Epithelial cell of prostate (primary cell): ENCODE measurements around the gene HMCN2.
"Not testable (repeated sequence)": the region's sequence is repeated elsewhere in the genome, so short reads cannot be mapped to it uniquely, and the experiment has no call there.

Experiments
- DNase-seq: peaks from one replicate; pipeline ENCODE4 v3.0.0-alpha.2; 2011; ENCODE audit warnings: low read depth, low spot score
- H3K27ac ChIP-seq: fragments of 450-650 bp; 2 replicates; pipeline ENCODE4 v1.5.1; 2017; ENCODE audit warnings: mild to moderate bottlenecking

HMCN2 gene

DNA sequence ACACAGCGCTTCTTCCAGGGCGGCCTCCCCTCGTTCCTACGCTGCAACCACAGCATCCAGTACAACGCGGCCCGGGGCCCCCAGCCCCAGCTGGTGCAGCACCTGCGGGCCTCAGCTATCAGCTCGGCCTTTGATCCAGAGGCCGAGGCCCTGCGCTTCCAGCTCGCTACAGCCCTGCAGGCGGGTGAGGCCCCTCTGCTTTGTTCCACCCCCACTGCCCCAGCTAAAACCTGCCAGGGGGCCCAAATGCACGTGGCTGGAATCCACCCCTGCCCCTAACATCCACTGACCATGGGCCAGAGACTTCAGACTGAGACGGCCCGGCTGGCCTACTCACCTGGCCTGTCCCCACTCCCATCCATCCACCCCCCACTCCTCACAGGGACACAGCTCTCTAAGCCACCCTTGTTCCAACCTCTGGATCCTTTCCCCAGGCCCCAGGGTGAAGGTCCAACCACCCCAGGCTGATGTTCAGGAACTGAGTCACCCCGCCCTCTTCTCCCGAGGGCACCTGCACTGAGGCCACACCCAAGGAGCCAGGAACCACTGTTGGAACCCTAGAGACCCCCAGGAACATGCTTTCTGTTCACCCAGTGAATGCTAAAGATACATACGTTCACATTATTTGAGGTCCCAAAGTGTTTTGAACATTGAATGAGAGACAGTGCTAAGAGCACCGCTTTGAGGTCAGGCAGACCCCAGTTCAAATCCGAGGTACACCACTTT, 160.3 kb downstream of the HMCN2 start:
- no peak for DNase-seq
- H3K27ac ChIP-seq: no peak overlapping the region

DNA sequence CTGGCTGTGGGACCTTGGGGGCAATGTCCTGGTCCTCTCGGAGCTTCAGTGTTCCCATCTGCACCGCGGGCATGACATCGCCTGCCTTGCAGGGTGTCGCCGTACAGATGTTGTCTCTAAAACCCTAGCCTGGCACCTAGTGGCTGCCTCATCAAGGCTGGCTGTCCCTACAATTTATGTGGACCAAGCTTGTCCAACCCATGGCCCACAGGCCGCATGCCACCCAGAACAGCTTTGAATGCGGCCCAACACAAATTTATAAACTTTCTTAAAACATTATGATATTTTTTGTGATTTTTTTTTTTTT, 160.9 kb downstream of the HMCN2 start:
- DNase-seq: no peak
- no peak overlapping the region for H3K27ac ChIP-seq

DNA sequence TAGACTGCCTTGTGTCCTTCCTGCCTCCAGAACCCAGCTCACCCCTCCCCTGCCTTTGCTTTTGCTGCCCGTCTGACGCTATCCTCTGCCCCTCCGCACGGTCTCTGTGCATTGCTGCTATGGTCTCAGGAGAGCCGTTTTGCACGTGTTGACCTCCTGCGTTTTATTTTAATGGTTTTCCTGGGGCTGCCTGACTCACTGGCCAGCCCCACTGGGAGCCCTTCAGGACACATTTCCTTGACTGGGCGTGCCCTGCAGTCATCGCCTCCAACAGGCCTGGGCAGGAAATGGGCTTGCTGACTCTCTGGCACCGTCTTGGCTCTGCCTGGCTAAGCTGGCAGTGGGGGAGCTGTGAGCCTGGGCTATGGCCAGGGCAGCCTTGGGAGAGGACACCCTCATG, 161.3 kb downstream of the HMCN2 start:
- peak; percentile 88 for DNase-seq
- H3K27ac ChIP-seq: no peak overlapping the region

DNA sequence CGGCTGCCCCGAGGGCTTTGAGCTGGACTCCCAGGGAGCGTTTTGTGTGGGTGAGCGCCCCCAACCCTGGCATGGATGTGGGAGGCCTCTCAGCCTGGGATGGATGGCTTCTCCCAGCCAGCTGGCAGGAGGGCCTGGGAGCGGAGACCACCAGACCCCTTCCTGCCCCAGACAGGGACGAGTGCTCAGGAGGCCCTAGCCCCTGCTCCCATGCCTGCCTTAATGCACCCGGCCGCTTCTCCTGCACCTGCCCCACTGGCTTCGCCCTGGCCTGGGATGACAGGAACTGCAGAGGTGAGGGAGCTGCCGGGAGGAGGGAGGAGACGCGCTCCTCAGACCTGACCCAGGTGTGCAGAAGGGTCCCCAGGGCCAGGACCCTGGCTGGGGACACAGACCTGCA, 161.8 kb downstream of the HMCN2 start:
- H3K27ac ChIP-seq: no peak overlapping the region
- no peak for DNase-seq

DNA sequence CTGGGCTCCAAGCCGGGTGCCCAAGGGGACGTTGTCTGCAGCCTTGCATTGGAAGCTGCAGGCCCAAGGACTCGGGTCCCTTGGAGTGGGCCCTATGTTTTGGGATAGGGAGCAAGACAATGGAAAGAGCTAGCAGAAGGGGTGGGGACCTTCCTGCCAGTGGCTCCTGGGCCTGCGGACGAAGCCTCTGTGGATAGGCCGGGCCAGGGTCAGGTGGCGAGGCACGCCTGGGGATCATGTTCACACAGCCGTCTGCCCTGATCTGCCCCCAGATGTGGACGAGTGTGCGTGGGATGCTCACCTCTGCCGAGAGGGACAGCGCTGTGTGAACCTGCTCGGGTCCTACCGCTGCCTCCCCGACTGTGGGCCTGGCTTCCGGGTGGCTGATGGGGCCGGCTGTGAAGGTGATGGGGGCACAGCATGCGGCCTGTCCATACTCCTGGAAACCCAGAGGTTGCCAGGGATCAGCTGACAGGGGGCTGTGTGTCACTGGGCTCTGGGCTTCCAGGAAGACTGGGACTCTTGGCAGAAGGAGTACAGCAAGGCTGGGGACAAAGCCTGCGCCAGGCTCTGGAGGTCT, 162.6 kb downstream of the HMCN2 start:
- DNase-seq: no peak

DNA sequence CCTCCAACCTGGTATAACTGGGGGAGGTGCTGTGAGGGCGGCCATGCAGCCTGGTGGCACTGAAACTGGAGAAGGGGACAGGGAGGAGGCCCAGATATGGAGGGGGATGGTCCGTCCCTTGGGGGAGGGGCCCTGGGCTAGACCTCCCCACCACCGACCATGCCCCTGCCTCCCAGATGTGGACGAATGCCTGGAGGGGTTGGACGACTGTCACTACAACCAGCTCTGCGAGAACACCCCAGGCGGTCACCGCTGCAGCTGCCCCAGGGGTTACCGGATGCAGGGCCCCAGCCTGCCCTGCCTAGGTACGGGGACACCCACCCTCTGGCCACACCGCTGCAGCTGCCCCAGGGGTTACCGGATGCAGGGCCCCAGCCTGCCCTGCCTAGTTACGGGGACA, 163.8 kb downstream of the HMCN2 start:
- no peak for DNase-seq
- H3K27ac ChIP-seq: no peak overlapping the region

More for the DNA sequence above, 162.6 kb downstream of the HMCN2 start:
- H3K27ac ChIP-seq: no peak overlapping the region

DNA sequence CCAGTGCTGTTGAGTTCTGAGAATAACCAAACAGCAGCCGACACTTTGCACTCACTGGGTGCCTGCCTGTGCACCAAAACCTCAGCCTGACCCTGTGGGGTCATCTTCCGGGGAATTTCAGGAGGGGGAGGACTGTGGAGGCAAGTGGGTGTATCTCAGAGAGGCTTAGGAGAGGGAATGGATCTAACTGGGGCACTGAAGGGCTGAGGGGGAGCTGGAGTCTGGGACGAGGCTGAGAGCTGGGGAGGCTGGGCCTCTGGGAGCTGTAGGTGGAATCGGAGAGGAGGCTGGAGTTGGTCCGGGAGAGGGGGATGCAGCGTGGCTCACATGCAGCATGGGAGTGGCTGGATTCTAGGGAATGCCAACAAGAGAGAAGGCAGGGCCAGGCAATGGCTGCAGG, 164.3 kb downstream of the HMCN2 start:
- H3K27ac ChIP-seq: no peak overlapping the region
- DNase-seq: no peak

DNA sequence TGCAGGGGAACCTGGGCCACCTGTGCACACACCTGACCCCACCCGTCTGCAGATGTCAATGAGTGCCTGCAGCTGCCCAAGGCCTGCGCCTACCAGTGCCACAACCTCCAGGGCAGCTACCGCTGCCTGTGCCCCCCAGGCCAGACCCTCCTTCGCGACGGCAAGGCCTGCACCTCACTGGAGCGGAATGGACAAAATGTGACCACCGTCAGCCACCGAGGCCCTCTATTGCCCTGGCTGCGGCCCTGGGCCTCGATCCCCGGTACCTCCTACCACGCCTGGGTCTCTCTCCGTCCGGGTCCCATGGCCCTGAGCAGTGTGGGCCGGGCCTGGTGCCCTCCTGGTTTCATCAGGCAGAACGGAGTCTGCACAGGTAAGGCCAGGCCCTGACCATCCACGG, 164.7 kb downstream of the HMCN2 start:
- no peak for DNase-seq
- no peak overlapping the region for H3K27ac ChIP-seq

DNA sequence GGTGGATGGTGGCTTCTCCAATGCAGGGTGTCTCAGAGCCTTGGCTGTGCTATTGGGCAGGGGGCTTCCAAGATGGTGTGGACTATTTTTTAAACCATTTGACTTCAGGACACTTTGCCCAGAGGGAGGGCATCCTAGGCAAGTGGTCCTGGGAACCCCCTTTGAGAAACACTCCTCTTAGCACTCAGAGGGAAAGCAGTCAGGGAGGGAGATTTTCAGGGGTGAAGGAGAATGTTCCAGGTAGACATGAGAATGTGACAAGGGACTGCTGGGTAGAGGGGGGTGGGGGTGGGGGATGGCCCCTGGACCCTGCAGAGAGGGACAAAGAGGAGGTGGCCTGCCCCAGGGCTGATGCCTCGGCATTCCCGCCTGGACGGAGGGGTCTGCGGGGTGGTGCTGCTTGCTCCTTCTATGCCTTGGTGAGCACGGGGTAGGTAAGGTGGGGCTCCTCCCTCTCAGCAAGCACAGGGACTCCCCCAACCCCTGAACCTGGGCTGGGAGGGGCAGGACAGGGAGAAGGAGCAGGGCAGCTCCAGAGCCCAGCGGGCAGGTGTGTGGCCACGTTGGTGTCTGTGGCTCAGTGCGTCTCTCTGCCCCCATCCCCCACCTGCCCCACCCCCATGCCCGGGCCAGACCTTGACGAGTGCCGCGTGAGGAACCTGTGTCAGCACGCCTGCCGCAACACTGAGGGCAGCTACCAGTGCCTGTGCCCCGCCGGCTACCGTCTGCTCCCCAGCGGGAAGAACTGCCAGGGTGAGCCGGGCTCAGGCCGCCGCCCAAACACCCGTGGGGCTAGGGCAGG, 165.4 kb downstream of the HMCN2 start:
- no peak for DNase-seq
- no peak overlapping the region for H3K27ac ChIP-seq

DNA sequence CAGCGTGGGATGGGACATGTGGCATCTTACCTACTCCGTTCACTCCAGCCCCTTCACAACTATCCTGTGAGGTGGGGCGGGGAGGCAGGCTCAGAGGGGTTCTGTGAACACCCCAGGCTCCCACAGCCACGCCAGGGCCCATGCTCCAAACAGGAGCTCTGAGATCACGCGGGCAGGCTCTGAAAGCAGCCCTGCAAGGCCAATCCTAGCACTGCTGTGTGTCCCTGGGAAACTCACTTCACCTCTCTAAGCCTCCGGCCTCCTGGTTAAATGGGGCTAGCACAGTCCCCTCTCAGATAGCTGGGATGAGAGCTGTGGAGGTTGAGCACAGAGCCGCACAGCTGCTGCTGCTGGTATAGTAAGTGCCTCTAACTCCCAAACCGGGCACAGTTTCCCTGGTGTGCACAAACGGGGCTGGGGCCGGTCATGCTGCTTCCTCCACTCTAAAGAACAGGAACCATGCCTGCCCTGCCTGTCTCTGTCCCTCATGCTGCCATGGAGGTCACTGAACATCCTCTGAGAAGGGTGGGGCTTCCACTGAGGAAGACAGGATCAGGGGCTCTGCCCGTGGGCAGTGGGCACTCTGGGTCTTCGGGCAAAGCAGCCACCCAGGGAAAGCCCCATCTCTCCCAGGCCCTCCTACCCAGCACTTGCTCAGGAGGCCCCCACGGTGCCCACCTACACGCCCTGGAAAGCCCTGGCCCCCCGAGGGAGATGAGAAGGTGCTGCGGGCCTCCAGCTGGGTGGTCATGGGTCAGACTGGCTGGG, 166.2 kb downstream of the HMCN2 start:
- H3K27ac ChIP-seq: no peak overlapping the region
- DNase-seq: no peak

DNA sequence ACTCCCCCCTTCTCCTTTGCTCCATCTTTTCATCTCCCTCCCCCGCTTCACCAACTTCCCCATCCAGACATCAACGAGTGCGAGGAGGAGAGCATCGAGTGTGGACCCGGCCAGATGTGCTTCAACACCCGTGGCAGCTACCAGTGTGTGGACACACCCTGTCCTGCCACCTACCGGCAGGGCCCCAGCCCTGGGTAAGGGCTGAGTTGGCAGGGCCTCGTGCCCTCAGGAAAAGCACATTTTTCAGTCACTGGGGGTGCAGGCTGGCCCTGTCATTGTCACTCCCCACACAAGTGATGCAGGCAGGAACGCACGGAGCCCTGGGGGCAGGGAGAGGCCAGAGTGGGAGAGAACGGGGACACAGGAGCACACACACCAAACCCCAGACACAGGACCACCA, 166.8 kb downstream of the HMCN2 start:
- DNase-seq: no peak
- no peak overlapping the region for H3K27ac ChIP-seq

DNA sequence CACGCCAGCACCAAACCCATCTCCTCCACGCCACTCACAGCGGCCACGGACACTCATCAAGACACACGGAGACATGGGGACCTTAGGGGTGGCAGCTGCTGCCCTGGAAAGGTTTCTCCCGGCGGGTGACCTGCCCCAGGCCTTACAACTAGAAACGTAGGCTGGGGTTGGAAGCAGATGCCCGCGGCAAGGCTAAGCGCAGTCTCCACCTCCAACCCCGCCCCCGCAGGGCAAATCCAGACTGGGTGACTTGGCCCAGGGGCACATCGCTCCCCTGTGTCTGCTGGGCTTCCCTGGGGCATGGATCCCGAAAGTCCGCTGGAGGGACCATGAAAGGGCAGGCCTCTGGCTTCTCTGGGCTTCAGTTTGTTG, 167.2 kb downstream of the HMCN2 start:
- no peak overlapping the region for H3K27ac ChIP-seq
- DNase-seq: no peak

DNA sequence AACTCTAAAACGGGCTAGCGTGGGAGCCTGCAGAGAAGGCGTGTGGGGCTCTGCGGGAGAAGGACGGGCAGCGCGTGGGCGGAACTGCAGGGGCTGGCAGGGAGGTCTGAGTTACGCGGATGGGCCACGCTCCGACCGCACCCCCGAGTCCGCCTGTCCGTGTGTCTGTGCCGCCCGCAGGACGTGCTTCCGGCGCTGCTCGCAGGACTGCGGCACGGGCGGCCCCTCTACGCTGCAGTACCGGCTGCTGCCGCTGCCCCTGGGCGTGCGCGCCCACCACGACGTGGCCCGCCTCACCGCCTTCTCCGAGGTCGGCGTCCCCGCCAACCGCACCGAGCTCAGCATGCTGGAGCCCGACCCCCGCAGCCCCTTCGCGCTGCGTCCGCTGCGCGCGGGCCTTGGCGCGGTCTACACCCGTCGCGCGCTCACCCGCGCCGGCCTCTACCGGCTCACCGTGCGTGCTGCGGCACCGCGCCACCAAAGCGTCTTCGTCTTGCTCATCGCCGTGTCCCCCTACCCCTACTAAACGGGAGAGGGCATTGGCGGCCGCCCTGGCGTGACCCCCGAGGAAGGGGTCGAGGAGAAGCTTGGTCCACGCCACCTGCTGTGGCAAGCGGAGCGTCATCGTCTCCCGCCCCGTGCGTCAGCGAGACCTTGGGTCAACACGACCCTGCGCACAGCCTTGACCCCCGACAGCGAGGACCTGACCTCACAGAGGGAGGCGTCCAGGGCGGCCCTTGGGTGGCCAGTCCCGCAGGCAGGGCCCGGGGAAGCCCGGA, 167.8 kb downstream of the HMCN2 start:
- no peak for DNase-seq
- no peak overlapping the region for H3K27ac ChIP-seq

DNA sequence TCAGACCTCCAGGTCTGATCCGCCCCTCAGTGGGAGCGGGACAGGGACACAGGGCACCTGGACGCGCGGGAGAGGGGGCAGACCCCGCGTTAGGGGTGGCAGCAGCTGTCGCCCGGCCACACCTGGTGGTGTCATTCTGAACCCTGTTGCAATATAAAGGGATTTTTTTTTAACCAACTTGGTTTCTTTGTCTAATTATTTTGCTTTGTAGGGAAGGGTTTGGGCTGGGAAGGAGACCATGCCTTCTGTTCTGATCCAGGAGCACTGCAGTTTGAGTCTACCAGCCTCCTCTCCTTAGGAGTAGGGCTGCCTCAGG, 168.3 kb downstream of the HMCN2 start:
- DNase-seq: no peak
- H3K27ac ChIP-seq: no peak overlapping the region

DNA sequence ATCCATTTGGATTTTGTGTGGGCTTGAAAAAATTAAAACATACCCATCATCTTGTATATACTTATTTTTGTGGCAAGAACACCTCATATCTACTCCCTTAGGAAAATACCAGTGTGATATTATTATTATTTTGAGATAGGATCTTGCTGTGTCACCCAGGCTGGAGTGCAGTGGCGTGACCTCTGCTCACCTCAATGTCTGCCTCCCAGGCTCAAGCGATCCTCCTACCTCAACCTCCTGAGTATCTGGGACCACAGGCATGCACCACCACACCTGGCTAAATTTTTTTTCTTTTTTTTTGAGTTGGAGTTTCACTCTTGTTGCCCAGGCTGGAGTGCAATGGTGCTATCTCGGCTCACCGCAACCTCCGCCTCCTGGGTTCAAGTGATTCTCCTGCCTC, 169.1 kb downstream of the HMCN2 start:
- not testable (repeated sequence) for DNase-seq

DNA sequence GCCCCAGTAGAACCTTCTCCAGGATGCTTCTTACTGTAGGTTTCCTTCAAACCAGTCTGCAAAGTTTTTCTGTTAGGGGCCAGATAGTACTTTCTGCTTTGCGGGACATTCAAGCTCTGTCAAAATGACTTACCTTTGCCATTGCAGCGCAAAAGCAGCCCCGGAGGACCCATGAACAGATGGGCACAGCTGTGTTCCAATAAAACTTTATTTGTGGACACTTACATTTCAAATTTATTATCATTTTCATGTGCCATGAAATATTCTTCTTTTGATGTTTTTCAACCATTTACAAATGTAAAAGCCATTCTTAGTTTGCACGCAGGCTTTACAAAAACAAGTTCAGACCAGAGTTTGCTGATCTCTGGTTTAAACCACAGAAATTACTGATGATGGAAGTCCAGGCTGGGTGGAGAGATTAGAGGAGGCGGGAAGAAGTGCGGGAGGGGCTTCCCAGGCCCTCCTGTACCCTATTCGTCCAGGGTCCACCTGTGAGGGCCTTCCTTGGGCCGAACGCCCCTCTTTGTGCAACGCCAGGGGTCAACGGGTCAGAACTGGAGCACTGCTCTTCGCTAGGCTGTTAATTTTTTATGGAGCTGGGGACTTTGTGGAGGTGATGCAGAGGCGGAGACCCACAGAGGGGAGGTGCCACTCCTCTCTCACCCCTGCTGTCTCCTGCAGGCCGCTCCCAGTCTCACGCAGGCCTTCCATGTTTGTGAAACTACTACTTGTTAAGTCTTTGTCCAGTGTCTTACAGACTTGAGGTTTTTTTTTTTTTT, 171.6 kb downstream of the HMCN2 start:
- DNase-seq: no peak
- H3K27ac ChIP-seq: no peak overlapping the region

More for the DNA sequence above, 169.1 kb downstream of the HMCN2 start:
- not testable (repeated sequence) for H3K27ac ChIP-seq

DNA sequence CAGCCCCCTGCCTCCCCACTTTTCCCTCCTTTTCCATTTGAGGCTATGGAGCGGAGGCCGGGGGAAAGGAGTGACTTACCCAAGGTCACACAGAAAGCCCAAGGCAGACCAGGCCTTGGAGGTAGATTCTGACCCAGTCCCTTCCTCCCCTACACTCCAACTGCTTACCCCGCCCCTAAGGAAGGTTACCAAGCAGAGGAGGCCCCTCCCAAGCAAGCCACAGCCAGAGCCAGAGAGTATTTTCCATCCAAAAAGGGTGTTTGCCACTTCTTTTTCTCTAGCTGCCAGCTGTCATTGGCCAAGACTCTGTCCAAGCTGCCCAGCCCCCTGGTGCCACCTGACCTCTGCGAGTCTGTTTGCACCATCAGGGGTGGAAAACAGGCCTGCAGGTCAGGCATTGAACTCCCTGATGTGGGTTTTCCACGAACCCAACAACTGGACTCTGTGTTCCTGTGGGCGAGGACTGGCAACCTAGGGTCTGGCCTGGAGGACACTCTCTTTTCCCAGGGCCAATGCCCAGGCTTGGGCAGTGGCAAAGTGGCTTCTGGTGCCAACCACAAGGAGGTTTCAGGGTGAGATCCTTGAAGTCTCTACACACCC, 172.9 kb downstream of the HMCN2 start:
- no peak overlapping the region for H3K27ac ChIP-seq

DNA sequence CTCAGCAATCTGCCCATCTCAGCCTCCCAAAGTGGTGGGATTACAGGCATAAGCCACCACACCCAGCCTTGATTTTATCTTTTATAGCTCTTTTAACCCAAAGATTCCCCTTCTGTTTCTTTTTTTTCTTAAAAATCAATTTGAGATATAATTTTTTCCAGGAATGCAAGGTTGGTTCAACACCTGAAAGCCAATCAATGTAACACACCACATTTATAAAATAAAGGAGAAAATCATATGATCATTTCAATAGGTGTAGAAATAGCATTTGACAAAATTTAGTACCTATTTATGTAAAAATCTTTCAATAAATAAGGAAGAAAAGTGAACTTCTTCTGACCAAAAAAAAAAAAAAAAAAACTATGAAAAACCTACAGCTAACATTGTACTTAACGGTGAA, 175.5 kb downstream of the HMCN2 start:
- no peak overlapping the region for H3K27ac ChIP-seq
- DNase-seq: no peak

More for the DNA sequence above, 172.9 kb downstream of the HMCN2 start:
- no peak for DNase-seq

DNA sequence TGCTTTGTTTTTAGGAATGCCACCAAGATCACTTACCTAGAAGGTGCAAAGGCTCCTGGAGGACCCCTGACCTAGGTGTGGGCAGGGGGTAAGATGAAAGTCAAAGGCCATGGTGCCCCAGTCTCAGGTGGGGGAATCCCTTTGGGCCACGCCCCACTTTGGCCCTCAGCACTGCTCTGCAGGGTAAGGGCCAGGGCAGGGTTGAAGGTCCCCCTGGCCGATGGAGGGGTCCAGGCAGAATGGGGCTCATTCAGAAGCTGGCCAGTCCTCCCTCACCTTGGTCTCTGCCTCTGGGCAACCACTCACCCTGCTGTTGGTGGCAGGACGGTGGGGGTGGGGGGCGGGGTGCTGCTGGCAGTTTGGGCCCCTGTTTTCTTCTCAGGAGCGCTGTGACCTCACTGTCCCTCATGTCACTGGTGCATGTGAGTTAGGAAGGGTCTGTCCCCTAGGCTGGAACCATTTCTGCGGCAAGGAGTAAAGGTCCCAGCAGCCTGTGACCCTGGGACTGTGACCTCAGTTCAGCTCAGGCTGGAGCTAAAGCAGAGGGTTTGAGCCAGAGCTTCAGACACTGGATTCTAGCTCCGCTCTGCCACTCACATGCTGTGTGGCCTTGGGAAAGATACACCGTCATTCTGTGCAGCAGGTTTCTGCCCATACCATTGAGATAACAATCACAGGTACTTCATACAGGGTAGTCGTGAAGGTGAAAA, 177.3 kb downstream of the HMCN2 start:
- DNase-seq: no peak
- H3K27ac ChIP-seq: no peak overlapping the region
